GM13977 (cell line): ENCODE results near the gene ULK2.

Experiments
- DNase-seq: peaks from one replicate; pipeline ENCODE4 v3.0.0; 2012; ENCODE audit warnings: low spot score
- CTCF ChIP-seq: IDR thresholded peaks from 2 replicates; pipeline ENCODE4 v1.5.1; 2012; ENCODE audit warnings: mild to moderate bottlenecking, control low read depth; ENCODE audit not compliant: insufficient read depth; ENCODE audit errors: extremely low read depth, missing control alignments
- in situ Hi-C: fragments of 300-500 bp; cut with MboI; formaldehyde crosslinking; loops from one replicate; pipeline ENCODE4 v1.12.0; 2022; ENCODE audit warnings: low sequenced_read_pairs, low pct_unique_long_range_greater_than_20kb, mixed read lengths, inconsistent platforms; ENCODE audit not compliant: unreplicated experiment

The ULK2 gene

DNA sequence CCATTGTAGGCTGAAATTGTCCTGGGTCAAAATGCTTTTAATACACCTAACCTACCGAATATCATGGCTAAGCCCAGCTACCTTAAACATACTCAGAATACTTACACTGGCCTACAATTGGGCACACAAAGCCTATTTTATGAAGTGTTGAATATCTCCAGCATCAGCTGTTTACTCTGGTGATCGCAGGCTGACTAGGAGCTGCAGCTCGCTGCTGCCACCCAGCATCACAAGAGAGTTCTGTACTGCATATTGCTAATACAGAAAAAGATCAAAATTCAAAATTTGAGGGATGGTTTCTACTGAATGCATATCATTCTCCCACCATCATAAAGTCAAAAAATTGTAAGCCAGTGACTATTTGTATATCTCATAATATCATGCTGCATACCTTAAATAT is 55.3 kb downstream of the ULK2 start:
- TF ChIP-seq CTCF = peak; percentile 36
- in situ Hi-C loops = no loop called here
- DNase-seq = no peak

DNA sequence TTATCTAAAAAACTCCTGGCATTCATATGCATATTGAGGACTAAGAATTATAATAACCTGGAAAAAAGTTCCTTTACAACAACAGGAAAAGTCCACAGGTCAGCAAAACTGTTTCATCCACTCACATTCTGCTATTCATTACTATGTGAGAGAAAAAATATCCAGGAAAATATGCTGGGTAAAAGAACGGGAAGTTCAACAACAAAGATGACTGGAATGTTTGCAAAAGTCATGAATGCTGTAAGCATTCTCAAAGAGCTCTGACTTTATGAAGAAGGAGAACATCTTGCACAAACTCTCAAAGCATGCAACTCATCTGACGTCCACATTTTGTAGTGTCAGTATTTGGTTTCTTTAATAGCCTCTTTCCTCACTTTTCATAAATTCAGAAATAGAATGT is 62.7 kb downstream of the ULK2 start:
- TF ChIP-seq CTCF = no peak
- in situ Hi-C loops = loop anchor here (10.0 kb wide), 1 partner anchor 60 kb away; the partner anchor contains the start of gene ULK2
- no peak for DNase-seq

- in situ Hi-C loops = loop anchor here (10.0 kb wide), 1 partner anchor 64 kb away; the partner anchor contains the start of gene ULK2
- no peak for DNase-seq
- TF ChIP-seq CTCF = no peak
Observed at GRCh38 chr17:19800571-19800970, 67.2 kb downstream of the ULK2 start.

DNA sequence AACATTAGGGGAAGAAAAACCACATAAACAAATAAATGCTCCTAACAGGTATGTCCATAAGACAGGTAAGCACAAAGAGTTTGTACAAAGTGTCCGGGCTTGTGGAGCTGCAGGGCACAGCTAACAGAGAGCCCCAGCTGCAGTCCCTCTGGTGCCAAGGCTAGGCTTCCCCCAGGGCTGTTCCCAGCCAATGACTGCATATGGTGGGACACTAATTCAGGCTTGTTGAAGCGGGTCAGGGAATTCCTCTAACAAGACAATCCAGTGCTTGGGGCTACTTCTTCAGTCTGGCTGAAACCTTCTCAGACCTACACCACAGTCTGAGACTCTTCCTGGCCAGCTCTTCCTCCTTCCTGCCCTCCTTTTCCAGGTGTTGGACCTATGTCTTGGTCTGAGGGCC is 67.9 kb downstream of the ULK2 start:
- in situ Hi-C loops = loop anchor here (10.0 kb wide), 1 partner anchor 65 kb away; the partner anchor contains the start of gene ULK2
- TF ChIP-seq CTCF = no peak
- no peak for DNase-seq

DNA sequence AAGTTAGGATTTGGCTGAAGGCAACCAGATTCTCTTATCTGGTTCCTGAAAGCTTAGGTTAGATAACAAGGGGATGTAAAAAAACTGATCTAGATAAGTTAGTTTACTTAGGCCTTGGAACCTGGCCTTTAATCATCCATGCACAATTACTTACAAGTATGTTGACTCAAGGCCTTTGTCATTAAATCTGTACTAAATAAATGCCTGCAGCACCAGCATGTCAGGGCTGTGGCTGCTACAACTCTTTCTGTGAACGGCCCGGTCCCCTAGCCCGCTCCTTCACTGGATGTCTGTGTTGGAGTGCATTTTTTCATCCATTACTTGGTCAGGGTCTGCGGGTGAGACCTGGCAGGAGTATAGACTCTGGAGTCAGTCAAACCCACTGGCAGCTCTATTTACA is 71.3 kb downstream of the ULK2 start:
- DNase-seq = no peak
- in situ Hi-C loops = no loop called here

DNA sequence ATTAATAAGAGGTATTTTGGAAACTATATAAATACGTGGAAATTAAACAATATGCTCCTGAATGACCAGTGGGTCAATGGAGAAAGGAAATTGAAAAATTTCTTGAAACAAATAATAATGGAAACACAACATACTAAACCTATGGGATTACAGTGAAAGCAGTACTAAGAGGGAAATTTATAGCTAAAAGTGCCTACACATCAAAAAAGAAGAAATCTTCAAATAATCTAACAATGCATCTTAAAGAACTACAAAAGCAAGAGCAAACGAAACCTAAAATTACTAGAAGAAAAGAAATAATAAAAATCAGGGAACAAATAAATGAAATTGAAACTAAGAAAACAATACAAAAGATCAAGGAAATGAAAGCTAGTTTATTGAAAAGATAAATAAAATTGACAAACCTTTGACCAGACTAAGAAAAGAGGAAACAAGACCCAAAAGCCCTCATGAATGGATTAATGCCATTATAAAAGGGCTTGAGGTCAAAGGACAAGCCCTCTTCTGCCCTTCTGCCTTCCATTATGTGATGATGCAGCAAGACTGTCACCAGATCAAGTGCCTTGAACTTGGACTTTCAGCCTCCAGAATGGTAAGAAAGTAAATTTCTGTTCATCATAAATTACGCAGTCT is 75.7 kb downstream of the ULK2 start:
- no peak for DNase-seq
- no peak for TF ChIP-seq CTCF
- in situ Hi-C loops = no loop called here

More for the DNA sequence above, 71.3 kb downstream of the ULK2 start:
- no peak for TF ChIP-seq CTCF
